Cardiac fibroblast (primary cell): ENCODE measurements around the gene MAGI2.

Experiments
- DNase-seq, 2 donors: peaks; one replicate each; pipeline versions ENCODE4 v3.0.0 to v3.0.0-alpha.2; 2010; ENCODE audit warnings: low read depth in 2 of 2
- H3K4me3 ChIP-seq, 2 donors: replicated peaks in 1 of 2; 1 replicate in 1 of 2; 2 replicates in 1 of 2; pipeline ENCODE4 v1.5.1; 2011; ENCODE audit warnings: low read depth in 2 of 2, low read length in 2 of 2, mild to moderate bottlenecking in 2 of 2, moderate library complexity in 1 of 2
- CTCF ChIP-seq: IDR thresholded peaks from one replicate; pipeline ENCODE4 v1.5.1; 2011; ENCODE audit warnings: low read depth, mild to moderate bottlenecking, low read length, inconsistent platforms

Gene MAGI2

GRCh38 chr7:78873117-78873516, 580.4 kb downstream of the MAGI2 start:
- TF ChIP-seq CTCF, result no peak
- H3K4me3 ChIP-seq, result no peak overlapping the region
- no peak for DNase-seq

- DNase-seq, result no peak
- H3K4me3 ChIP-seq, result no peak overlapping the region
- no peak for TF ChIP-seq CTCF
These were observed 589.1 kb downstream of the MAGI2 start for GRCh38 chr7:78864339-78864738.

- no peak for DNase-seq
- no peak for TF ChIP-seq CTCF
- no peak overlapping the region for H3K4me3 ChIP-seq
These were observed 590.2 kb downstream of the MAGI2 start for GRCh38 chr7:78863281-78863680.

GRCh38 chr7:78862411-78862900, 591.0 kb downstream of the MAGI2 start:
- no peak for DNase-seq
- H3K4me3 ChIP-seq, result no peak overlapping the region
- TF ChIP-seq CTCF, result no peak

- peak in 1 of 2 donors; percentile 3 for DNase-seq
- TF ChIP-seq CTCF, result no peak
- H3K4me3 ChIP-seq, result no peak overlapping the region
These were observed 600.5 kb downstream of the MAGI2 start for GRCh38 chr7:78852951-78853350.

- H3K4me3 ChIP-seq, result no peak overlapping the region
- TF ChIP-seq CTCF, result no peak
- no peak for DNase-seq
These were observed 603.2 kb downstream of the MAGI2 start for GRCh38 chr7:78850093-78850740.

GRCh38 chr7:78845155-78845554, 608.3 kb downstream of the MAGI2 start:
- no peak for TF ChIP-seq CTCF
- no peak overlapping the region for H3K4me3 ChIP-seq
- DNase-seq, result no peak
